Stimulated activated CD4-positive, alpha-beta T cell treated with anti-CD3 and anti-CD28 coated beads, TNF-alpha, amount 100 ng/mL, for 4 hours (primary cell): Measurements from ENCODE around the gene ZNF710.

Experiments
- DNase-seq, 3 experiments: peaks; one replicate each; pipeline ENCODE4 v3.0.0-alpha.2; 2020; ENCODE audit warnings: low read depth in 3 of 3

The ZNF710 gene

DNA sequence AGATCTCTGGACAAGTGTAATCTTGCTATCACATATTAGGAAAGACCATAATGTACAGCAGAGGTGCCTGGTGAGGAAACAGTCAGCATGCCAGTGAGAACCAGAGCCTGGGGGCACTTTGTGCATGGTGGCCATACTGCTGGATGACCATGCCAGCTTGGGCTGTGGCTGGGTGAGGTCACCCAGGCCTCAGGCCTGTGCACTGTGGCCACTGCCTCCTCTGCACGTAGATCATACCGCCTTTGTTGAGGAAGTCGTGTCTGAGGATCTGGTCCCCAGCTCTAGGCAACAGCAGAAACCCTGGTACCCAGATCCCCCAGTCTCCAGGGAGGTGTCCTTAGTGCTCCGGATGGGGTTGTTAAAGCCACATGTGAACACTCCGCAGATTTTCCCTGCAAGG lies 38.9 kb downstream of the ZNF710 start:
- DNase-seq: no peak

DNA sequence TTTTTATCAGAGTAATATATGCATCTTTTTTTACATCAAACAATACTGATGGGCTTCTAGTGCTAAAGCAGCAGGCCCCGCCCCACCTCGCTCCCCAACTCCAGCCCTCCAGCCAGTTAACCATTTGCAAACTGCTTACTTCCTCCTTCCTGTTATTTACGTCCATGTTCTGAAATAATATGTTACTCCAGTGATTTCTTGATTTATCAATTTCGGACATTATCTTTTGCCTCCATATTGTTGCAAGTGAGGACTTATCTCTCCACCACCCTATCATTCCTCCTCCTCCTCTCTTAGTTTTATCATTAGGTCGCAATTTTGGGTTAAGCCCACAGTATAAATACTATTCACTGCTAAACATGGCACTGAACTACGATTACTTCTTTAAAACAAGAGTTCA lies 39.5 kb downstream of the ZNF710 start:
- DNase-seq: no peak

DNA sequence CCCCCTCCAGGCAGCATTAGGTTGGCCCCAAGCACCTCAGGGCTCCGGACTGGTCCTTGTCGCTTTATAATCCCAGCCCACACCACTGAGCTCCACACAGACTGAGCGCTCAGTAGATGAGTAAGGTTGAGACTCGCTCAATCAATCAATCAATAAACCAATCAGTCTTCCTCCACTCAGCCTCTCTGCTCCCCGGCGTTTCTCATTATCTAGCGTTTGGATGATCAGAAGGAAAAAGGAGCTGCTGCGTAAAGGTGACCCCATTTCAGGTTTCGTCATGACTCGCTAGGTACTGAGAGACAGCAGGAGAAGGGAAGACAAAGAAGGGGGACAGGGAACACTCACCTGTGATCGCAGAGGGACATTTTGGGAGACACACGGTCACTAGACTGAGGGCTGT lies 41.2 kb downstream of the ZNF710 start:
- DNase-seq: no peak

- DNase-seq: no peak
These were observed 41.8 kb downstream of the ZNF710 start for GRCh38 chr15:90042766-90043529.

DNA sequence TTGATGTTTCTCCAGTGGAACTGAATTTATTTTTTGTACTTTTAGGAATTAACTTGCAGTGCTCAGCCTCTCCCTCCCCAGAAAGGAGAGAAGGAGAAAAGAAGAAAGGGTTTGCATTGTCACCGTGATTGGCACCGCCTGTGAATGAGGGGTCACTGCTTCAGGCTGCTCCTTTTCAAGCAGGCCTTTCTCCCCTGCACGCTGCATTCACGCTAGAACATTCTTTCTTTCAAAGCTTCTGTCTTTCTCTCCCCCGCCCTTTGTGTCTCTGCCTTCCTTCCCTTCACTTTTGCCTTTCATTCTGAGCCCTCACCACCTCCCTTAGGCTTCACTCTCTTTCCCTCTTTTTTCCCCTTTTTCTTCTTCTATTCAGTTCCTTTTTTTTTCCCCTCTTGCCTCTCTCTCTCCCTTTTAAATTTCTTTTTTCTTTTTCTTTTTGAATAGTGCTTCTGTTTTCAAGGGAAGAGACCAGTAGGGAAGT lies 42.4 kb downstream of the ZNF710 start:
- DNase-seq: no peak

DNA sequence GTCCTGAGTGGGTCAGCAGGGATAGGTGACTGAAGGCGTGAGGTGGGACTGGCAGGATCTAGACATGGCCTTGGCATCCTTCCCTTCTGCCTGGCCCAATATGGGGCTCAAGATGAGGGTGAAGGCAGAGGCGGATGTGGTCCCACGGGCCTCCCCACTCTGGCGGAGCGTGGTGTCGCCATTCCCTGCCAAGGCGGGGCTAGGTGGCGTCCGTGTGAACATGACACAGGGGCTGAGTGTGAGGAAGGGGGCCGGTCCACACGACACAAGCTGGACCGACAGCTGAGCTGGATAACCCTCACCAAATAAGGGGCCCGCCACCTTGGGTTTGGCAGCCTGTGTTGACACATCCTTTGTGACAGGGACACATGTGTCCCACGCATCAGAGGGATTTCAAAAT lies 43.1 kb downstream of the ZNF710 start:
- DNase-seq: no peak

DNA sequence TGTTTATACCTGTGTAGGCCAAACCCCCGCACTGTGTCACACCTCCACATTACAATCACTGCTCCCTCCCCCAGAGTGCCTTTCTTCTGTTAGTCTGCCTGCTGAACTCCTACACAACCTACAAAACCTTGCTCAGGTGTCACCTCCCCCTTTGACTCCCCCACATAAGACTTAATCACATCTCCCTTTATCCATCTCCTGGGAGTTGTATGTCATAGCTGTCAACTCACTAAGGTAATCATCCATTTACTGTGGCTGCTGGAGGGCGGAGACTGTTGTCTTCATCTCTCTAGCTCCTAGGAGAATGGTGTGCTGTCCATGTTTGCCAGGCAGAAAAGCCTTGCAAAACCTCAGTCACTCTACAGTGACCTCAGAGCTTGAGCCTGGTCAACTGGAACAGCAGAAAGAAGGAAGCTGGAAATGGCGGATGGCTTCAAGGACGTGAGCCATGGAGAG lies 43.8 kb downstream of the ZNF710 start:
- DNase-seq: no peak

DNA sequence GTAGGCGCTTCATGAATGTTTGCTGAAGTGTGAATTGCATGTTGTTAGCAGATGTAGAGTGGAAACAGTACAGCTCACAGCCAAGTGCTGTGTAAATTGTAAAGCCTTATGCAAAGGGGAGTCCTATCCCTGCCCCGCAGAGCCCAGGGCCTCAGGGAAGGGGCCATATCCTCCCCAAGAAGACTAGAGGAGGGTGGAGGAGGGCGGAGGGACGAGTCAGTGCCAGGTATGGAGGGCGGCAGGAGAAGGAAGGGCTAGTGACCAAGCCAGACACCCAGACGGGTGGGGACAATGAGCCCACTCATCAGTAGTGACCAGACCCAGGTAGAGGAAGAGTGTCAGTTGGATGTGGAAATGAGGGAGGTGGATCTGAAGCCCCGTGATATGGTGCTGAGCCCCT lies 45.2 kb downstream of the ZNF710 start:
- DNase-seq: no peak

GRCh38 chr15:90046911-90047392 lies 45.8 kb downstream of the ZNF710 start:
- DNase-seq: no peak

DNA sequence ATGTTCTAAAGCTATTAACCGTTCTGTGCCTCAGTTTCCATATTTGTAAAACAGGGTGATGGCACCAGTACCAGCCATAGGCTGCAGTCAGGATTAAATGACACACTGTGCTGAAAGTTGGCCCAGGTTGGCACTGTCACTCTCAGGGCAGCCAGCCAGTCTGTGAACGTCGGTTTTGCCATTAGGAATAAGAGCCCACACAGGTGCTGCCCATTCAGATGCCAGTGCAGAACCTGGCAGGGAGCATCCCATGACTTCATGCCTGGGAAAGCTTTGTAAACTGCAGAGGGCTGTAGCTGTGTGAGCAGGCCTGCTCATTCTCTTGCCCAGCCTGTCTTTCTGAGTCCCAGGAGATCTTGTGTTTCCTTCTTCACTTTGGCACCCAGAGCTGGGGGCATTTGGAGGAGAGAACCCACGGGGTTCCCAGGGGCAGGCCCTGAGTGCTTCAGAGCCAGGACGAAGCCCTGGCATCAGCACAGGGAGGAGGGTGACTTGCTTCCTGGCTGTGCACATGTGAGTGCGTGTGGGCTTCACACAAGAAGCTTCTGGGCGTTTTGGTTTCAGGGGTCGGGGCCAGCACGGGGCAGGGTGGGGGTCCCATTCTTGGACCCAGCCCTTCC lies 46.9 kb downstream of the ZNF710 start:
- DNase-seq: no peak

- DNase-seq: no peak
These were observed 47.9 kb downstream of the ZNF710 start for GRCh38 chr15:90049030-90049429.

DNA sequence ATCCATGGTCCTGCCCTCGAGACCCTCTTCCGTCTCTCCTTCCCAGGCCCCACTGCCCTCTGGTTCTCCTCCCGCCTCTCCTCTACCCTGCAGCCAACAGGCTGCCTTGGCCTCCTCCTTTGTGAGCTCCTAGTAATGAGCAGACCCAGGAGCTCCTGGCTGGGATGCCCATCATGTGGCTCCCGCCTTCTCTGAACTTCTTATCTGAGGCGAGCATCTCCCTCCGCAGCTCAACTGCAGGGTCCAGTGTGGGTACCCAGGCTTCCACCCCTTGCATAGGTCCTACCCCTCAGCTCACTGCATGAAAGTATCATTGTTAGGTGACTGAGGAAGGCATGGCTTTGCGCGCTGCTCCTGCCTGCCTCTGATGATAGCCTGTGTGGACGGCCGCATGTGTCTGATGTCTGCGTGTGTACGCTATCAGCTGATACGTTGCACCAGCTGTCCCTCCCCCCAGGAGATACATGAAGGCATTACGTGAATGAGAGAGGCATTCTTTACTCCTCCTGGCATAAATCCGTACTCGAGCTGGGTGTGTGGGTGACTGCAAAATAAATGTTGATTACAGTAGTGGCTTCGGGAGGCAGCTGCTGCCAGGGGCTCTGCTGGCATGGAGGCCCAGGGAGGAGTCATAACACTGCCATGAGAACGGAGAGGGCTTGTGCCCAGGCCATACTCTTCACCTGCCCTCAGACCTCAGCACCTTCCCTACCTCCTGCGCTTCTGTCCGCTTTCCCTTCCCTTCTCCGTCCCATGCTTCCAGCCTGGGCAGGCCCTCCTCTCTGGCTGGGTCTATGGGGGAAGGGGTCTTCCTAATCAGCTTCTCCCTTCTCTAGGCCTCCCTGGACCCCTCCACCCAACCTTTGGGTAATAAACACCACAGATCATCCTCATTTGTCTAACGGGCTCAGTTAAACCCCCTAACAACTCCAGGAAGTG lies 48.8 kb downstream of the ZNF710 start:
- no peak for DNase-seq

DNA sequence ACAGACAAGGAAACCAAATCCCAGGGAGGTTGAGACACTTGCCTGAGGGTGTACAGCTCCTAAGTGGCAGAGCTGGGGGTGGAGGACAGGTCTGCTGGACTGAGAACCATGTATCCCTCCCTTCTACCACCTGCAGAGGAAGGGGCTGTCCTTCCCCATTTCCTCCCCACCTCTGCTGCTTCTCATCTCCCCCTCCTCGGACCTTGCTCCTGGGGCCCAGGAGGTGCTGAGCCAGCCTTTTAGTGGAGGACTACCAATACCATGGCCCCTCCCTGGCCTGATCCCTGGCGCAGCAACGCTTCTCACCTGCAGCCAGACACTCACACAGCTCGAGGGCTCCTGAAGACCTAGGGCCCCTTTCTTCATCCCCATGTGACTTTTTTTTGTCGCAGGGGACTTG lies 50.8 kb downstream of the ZNF710 start:
- DNase-seq: no peak

DNA sequence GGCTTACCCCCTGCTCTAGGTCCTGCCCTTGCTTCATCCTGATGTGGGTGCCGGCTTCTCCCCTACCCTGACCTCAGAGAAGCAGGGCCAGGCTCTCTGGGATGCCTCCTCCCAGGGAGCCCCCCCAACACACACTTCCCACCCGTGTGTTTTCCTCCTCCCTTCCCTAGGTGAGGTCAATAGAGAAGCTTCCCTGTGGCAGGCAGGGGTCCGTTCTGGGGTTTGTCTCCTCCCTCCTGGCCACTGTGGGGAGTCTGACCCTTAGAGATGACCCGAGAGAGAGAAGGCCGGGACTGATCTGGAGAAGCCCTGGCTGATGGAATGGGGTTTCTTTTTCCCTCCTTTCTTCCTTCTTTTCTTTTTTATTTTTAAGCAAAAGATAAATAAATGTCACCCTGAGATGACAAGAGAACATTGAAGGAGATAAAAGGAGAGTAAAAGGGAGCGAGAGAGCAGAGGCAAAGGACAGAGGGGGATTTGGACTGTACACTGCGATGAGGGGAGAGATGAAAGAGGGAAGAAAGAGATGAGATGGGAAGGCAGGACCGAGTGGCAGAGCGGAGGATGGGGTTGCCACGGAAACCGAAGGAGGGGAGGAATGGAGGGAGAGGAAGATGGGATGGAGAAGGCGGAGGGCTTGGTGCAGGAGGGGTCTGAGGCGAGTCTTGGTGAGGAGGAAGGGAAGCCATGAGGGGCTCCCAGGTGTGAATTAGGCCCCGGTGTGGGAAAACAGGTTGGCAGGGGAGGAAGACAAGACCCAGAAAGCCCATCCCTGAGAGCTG lies 52.8 kb downstream of the ZNF710 start:
- DNase-seq: no peak

DNA sequence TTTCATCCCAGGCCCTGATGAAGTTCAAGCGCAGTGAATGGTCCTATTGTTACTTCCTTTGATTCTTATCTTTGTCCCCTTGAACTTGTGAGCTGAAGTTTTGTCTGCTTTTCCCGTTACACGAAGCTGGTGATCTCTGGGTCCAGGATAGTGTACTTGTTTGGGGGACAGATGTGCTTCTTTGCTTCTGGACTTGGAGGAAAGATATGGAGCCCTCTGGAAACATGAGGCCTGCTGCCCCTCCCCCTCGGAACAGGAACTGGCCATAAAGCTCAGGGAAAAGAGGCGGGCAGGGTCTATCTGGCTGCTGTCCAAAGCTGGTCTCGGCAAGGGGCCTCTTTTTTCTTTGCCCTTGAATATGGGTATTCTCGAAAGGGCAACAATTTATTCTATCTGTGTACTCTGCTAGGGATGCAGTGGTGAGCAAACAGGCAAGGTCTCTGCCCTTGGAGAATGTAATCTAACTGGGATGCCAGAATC lies 53.5 kb downstream of the ZNF710 start:
- DNase-seq: no peak

DNA sequence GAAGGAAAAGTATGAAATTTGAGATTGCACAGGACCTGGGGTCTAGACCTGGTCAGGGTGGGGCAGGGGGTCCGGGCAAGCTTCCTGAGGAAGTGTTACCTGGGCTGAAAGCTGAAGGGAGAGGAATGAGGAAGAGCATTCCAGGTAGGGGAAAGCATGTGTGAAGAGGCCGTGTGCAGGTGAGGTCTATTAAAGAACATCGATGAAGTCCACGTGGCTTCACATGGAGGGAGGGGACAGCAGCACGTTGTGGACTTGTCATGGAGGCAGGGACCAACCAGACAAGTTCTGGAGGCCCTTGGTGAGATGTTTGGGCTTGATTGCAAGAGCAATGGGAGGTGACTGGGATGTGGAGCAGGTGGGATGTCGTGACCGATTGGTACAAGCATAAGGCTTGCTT lies 54.1 kb downstream of the ZNF710 start:
- no peak for DNase-seq

- DNase-seq: no peak
These were observed 55.4 kb downstream of the ZNF710 start for GRCh38 chr15:90056529-90056928.

- DNase-seq: no peak
These were observed 57.2 kb downstream of the ZNF710 start for GRCh38 chr15:90058308-90058707.

DNA sequence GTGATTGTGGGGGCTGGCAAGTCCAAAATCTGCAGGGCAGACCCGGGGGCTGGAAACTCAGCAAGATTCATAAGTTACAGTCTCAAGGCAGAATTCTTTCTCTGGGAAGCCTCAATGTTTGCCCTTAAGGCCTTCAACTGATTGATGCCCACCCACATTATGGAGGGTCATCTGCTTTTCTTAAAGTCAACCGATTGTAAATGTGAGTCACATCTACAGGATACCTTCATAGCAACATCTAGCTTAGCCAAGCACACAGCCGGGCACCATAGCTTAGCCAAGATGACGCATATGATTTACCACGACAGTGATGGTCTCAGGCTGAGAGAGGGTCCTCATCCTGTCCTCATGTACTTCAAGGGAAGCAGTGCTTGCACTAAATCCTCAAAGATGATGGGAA lies 57.7 kb downstream of the ZNF710 start:
- no peak for DNase-seq

DNA sequence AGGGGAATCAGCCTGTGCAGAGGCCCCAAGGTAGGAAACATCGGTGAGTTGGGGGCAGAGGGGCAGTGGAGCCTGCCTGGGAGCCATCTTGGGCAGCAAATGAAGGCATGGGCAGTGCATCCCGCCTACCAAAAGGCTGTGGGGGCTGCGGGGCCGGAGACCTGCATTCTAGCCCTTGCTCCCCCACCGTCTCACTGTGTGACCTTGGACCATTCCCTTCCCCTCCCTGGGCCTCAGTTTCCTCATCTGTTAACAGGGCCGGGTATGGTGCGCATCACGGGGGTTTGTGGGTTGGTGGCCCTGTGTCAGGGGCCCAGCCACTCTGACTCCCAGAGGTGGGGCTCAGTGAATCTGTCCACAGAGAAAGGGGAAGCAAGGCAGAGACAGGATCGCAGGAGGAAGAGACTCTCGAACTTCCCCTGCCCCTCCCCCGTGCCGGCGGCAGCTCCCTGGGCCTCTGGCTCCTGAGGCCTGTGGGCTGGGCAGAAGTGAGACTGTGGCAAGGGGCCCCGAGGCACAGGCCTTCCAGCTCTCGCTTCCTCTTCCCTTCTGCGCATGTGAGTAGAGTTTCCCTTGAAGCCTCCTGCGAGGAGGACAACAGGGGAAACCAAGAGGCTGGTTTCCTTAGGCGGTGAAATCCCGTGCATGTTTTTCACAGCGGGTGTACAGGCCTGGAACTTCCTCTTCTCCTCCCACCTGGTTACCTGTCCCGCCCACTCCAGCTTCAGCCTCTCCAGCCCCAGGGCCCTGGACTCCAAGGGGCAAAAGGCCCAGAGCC lies 58.3 kb downstream of the ZNF710 start:
- peak; percentile 19 to 45 (median 29) for DNase-seq
